Liver (tissue), 9 donors: ENCODE measurements around the gene FBN2. TPM values are rescaled to one million over a fixed set of nuclear protein-coding genes. Genes with fewer than 3 reads are reported as not detected.

ENCODE experiments used
- DNase-seq: peaks from one replicate; pipeline ENCODE4 v3.0.0-alpha.2; 2017; ENCODE audit warnings: low spot score
- H3K27ac ChIP-seq, 2 donors: one replicate each; pipeline ENCODE4 v1.7.0; 2013; ENCODE audit warnings: inconsistent platforms in 2 of 2, low read length in 2 of 2, control low read depth in 1 of 2, low read depth in 1 of 2, mild to moderate bottlenecking in 1 of 2
- H3K27me3 ChIP-seq, 4 donors: one replicate each; pipeline versions ENCODE4 v1.6.1 to v1.7.0; 2013; ENCODE audit warnings: low read length in 3 of 4, inconsistent platforms in 1 of 4, mild to moderate bottlenecking in 1 of 4, moderate library complexity in 1 of 4; ENCODE audit not compliant: control insufficient read depth in 4 of 4, insufficient read depth in 4 of 4
- H3K36me3 ChIP-seq, 4 donors: one replicate each; pipeline versions ENCODE4 v1.6.1 to v1.7.0; 2013; ENCODE audit warnings: low read length in 3 of 4, mild to moderate bottlenecking in 3 of 4, low read depth in 1 of 4, moderate library complexity in 1 of 4; ENCODE audit not compliant: control insufficient read depth in 4 of 4, insufficient read depth in 3 of 4
- H3K4me1 ChIP-seq, 4 donors: one replicate each; pipeline versions ENCODE4 v1.6.1 to v1.7.0; 2013; ENCODE audit warnings: low read length in 3 of 4, mild to moderate bottlenecking in 3 of 4, moderate library complexity in 1 of 4; ENCODE audit not compliant: control insufficient read depth in 4 of 4, insufficient read depth in 4 of 4
- H3K4me3 ChIP-seq, 3 donors: one replicate each; pipeline versions ENCODE4 v1.6.1 to v1.7.0; 2013; ENCODE audit warnings: low read length in 3 of 3, control low read depth in 1 of 3, low read depth in 1 of 3, mild to moderate bottlenecking in 1 of 3
- H3K9ac ChIP-seq, 2 donors: one replicate each; pipeline ENCODE4 v1.7.0; 2013; ENCODE audit warnings: low read length in 2 of 2, mild to moderate bottlenecking in 2 of 2, moderate library complexity in 2 of 2, control low read depth in 1 of 2, low read depth in 1 of 2
- H3K9me3 ChIP-seq, 4 donors: one replicate each; pipeline versions ENCODE4 v1.6.1 to v1.7.0; 2013; ENCODE audit warnings: low read length in 3 of 4; ENCODE audit not compliant: control insufficient read depth in 4 of 4
- EGR1 ChIP-seq, 2 donors: IDR thresholded peaks; 2 replicates each; pipeline ENCODE4 v1.6.1; 2016 to 2018; ENCODE audit warnings: antibody characterized with exemption in 2 of 2, low read depth in 2 of 2
- FOXA1 ChIP-seq: IDR thresholded peaks from 2 replicates; pipeline ENCODE4 v1.6.1; 2016; ENCODE audit warnings: antibody characterized with exemption
- FOXA2 ChIP-seq: IDR thresholded peaks from 2 replicates; pipeline ENCODE4 v1.6.1; 2016; ENCODE audit warnings: antibody characterized with exemption
- GABPA ChIP-seq, 2 donors: IDR thresholded peaks in 1 of 2; conservative IDR thresholded peaks in 1 of 2; 2 replicates each; pipeline ENCODE4 v1.6.1; 2016; ENCODE audit warnings: antibody characterized with exemption in 2 of 2, mild to moderate bottlenecking in 1 of 2, moderate library complexity in 1 of 2
- HNF4A ChIP-seq, 2 donors: conservative IDR thresholded peaks; 2 replicates each; pipeline ENCODE4 v1.6.1; 2016; ENCODE audit warnings: antibody characterized with exemption in 2 of 2, mild to moderate bottlenecking in 2 of 2
- HNF4G ChIP-seq: IDR thresholded peaks from 2 replicates; pipeline ENCODE4 v1.6.1; 2016; ENCODE audit warnings: antibody characterized with exemption
- JUND ChIP-seq, 2 donors: IDR thresholded peaks; 2 replicates each; pipeline ENCODE4 v1.6.1; 2016; ENCODE audit warnings: antibody characterized with exemption in 2 of 2
- MAX ChIP-seq: IDR thresholded peaks from 2 replicates; pipeline ENCODE4 v1.6.1; 2016; ENCODE audit warnings: antibody characterized with exemption
- NR2F2 ChIP-seq: IDR thresholded peaks from 2 replicates; pipeline ENCODE4 v1.6.1; 2016; ENCODE audit warnings: antibody characterized with exemption
- RAD21 ChIP-seq, 2 donors: IDR thresholded peaks; 2 replicates each; pipeline ENCODE4 v1.6.1; 2016; ENCODE audit warnings: antibody characterized with exemption in 2 of 2, mild to moderate bottlenecking in 2 of 2
- RXRA ChIP-seq, 2 donors: IDR thresholded peaks; 2 replicates each; pipeline ENCODE4 v1.6.1; 2017 to 2018; ENCODE audit warnings: antibody characterized with exemption in 2 of 2, mild to moderate bottlenecking in 1 of 2
- SP1 ChIP-seq: IDR thresholded peaks from 2 replicates; pipeline ENCODE4 v1.6.1; 2018; ENCODE audit warnings: antibody characterized with exemption, mild to moderate bottlenecking
- TAF1 ChIP-seq: conservative IDR thresholded peaks from 2 replicates; pipeline ENCODE4 v1.6.1; 2016; ENCODE audit warnings: antibody characterized with exemption, mild to moderate bottlenecking
- YY1 ChIP-seq: IDR thresholded peaks from 2 replicates; pipeline ENCODE4 v1.6.1; 2016; ENCODE audit warnings: antibody characterized with exemption, mild to moderate bottlenecking
- ZBTB33 ChIP-seq: IDR thresholded peaks from 2 replicates; pipeline ENCODE4 v1.6.1; 2016; ENCODE audit warnings: antibody characterized with exemption
- WGBS: extraction: QIAGEN DNeasy Blood & Tissue Kit; methylation state at CpG from one replicate; pipeline ENCODE4 v1.1.7; 2013; 5-methylcytosine and 5-hydroxymethylcytosine counted together
- polyA plus RNA-seq, 2 donors: library from polyadenylated mRNA; stranded (reverse) in 1 of 2; unstranded in 1 of 2; fragments of 200-250 nt in 1 of 2; fragments of >200 nt in 1 of 2; fragmentation: Nextera tagmentation in 1 of 2; extraction: Ambion mirVana in 1 of 2; gene quantifications; one replicate each; pipeline versions ENCODE4 v1.2.1 to v1.2.3, GENCODE V29; 2013 to 2015
- total RNA-seq, 2 donors: library from RNA; depleted of rRNA; stranded (reverse); fragments of >200 nt; gene quantifications; one replicate each; pipeline ENCODE4 v1.2.3, GENCODE V29; 2014
- TF ChIP-seq, protein P1 (sequence below): fragments of 150-350 bp; IDR thresholded peaks from 2 replicates; pipeline ENCODE4 v1.5.1; 2017; ENCODE audit warnings: improper control_type of control experiment, low read depth, low read length; ENCODE audit not compliant: missing input control
- TF ChIP-seq, protein P2 (sequence below): IDR thresholded peaks from 2 replicates; pipeline ENCODE4 v1.6.1; 2016; ENCODE audit warnings: antibody characterized with exemption, mild to moderate bottlenecking
- TF ChIP-seq, protein P3 (sequence below): IDR thresholded peaks from 2 replicates; pipeline ENCODE4 v1.6.1; 2016; ENCODE audit warnings: antibody characterized with exemption
- donor health status: healthy.
- donor health status: healthy.
- donor health status: healthy.
- donor health status: healthy.
- donor health status: healthy.

FBN2 gene
- total and polyA plus RNA-seq, 4 donors, result 0.08 to 4.1 (median 0.47) TPM

DNA sequence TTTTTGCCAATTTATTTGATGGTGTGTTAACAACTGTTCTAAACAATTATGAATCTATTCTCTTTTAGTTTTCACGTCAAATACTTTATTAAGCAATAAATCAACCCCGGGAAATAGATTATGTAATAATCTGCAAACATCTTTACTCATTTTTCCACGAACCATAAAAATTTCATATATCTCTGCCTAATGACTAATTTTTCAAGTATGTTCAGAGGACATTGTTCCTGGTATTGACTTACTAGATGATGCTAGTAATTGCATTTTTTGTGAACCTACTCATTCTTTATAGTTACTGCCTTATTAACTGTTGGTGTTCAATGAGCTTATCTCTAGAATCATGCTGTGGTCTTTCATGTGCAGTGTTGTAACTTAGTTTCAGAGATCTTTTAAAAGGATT, 41.0 kb upstream of the FBN2 start:
- no peak overlapping the region for H3K9ac ChIP-seq
- no peak for TF ChIP-seq HNF4A (conservative IDR thresholded peaks at IDR 0.05)
- TF ChIP-seq NR2F2, result no peak
- no peak for TF ChIP-seq SP1
- TF ChIP-seq, protein P1, sequence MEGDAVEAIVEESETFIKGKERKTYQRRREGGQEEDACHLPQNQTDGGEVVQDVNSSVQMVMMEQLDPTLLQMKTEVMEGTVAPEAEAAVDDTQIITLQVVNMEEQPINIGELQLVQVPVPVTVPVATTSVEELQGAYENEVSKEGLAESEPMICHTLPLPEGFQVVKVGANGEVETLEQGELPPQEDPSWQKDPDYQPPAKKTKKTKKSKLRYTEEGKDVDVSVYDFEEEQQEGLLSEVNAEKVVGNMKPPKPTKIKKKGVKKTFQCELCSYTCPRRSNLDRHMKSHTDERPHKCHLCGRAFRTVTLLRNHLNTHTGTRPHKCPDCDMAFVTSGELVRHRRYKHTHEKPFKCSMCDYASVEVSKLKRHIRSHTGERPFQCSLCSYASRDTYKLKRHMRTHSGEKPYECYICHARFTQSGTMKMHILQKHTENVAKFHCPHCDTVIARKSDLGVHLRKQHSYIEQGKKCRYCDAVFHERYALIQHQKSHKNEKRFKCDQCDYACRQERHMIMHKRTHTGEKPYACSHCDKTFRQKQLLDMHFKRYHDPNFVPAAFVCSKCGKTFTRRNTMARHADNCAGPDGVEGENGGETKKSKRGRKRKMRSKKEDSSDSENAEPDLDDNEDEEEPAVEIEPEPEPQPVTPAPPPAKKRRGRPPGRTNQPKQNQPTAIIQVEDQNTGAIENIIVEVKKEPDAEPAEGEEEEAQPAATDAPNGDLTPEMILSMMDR, result no peak
- TF ChIP-seq, protein P2, sequence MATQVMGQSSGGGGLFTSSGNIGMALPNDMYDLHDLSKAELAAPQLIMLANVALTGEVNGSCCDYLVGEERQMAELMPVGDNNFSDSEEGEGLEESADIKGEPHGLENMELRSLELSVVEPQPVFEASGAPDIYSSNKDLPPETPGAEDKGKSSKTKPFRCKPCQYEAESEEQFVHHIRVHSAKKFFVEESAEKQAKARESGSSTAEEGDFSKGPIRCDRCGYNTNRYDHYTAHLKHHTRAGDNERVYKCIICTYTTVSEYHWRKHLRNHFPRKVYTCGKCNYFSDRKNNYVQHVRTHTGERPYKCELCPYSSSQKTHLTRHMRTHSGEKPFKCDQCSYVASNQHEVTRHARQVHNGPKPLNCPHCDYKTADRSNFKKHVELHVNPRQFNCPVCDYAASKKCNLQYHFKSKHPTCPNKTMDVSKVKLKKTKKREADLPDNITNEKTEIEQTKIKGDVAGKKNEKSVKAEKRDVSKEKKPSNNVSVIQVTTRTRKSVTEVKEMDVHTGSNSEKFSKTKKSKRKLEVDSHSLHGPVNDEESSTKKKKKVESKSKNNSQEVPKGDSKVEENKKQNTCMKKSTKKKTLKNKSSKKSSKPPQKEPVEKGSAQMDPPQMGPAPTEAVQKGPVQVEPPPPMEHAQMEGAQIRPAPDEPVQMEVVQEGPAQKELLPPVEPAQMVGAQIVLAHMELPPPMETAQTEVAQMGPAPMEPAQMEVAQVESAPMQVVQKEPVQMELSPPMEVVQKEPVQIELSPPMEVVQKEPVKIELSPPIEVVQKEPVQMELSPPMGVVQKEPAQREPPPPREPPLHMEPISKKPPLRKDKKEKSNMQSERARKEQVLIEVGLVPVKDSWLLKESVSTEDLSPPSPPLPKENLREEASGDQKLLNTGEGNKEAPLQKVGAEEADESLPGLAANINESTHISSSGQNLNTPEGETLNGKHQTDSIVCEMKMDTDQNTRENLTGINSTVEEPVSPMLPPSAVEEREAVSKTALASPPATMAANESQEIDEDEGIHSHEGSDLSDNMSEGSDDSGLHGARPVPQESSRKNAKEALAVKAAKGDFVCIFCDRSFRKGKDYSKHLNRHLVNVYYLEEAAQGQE, result no peak
- TF ChIP-seq GABPA (IDR thresholded peaks at IDR 0.05 in 1 of 2, conservative IDR thresholded peaks at IDR 0.05 in 1 of 2), result no peak
- no peak for TF ChIP-seq JUND (IDR thresholded peaks at IDR 0.05)
- TF ChIP-seq EGR1 (IDR thresholded peaks at IDR 0.05; ENCODE audit: low read depth in 2 of 2), result no peak
- TF ChIP-seq FOXA2, result no peak
- no peak for TF ChIP-seq ZBTB33
- no peak for TF ChIP-seq RXRA (IDR thresholded peaks at IDR 0.05)
- TF ChIP-seq YY1, result no peak
- TF ChIP-seq, protein P3, sequence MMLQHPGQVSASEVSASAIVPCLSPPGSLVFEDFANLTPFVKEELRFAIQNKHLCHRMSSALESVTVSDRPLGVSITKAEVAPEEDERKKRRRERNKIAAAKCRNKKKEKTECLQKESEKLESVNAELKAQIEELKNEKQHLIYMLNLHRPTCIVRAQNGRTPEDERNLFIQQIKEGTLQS, result no peak
- no peak for TF ChIP-seq TAF1
- no peak for TF ChIP-seq MAX
- no peak for TF ChIP-seq HNF4G
- TF ChIP-seq RAD21 (IDR thresholded peaks at IDR 0.05), result no peak
- no peak for TF ChIP-seq FOXA1
- H3K36me3 ChIP-seq, result no peaks in the 10 kb centered on the region
- H3K9me3 ChIP-seq, result no peaks in the 10 kb centered on the region
- no peaks in the 10 kb centered on the region for H3K27me3 ChIP-seq
- 69% methylated on average over 3 of the region's 3 CpGs for WGBS
- no peak for DNase-seq
- no peak overlapping the region for H3K27ac ChIP-seq
- no peaks in the 10 kb centered on the region for H3K4me1 ChIP-seq
- H3K4me3 ChIP-seq, result no peak overlapping the region
